IPS-NIHi11 (cell line): ENCODE data around the gene RTN4RL1.

Experiments
- DNase-seq: peaks from one replicate; pipeline ENCODE4 v3.0.0; 2012; ENCODE audit warnings: mixed read lengths, low spot score

RTN4RL1 gene, protein sequence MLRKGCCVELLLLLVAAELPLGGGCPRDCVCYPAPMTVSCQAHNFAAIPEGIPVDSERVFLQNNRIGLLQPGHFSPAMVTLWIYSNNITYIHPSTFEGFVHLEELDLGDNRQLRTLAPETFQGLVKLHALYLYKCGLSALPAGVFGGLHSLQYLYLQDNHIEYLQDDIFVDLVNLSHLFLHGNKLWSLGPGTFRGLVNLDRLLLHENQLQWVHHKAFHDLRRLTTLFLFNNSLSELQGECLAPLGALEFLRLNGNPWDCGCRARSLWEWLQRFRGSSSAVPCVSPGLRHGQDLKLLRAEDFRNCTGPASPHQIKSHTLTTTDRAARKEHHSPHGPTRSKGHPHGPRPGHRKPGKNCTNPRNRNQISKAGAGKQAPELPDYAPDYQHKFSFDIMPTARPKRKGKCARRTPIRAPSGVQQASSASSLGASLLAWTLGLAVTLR

DNA sequence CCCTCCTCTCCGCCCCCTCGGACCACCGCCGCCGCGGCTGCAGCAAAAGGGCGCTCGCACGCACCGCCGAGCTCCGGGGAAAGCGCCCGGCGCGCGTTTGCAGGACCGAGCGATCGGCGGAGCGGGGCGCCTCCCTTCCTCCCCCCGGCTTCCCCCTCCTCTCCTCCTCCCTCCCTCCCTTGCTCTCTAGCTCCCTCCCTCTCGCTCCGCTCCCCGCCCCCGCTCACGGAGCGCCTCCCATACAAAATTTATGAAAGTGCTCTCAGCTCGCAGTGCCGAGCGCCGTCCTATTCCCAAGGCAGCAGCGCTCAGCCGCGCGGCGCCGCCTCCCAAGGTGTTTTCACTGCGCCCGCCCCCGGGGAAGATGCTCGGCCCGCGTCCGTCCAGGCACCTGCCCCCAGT is at the start of gene RTN4RL1:
Gene RTN4RL1, minus strand, starts transcription at position 115 of the 402 bp plus-strand sequence. CDS start 469 bp downstream, outside the sequence.
- DNase-seq = peak; percentile 71

DNA sequence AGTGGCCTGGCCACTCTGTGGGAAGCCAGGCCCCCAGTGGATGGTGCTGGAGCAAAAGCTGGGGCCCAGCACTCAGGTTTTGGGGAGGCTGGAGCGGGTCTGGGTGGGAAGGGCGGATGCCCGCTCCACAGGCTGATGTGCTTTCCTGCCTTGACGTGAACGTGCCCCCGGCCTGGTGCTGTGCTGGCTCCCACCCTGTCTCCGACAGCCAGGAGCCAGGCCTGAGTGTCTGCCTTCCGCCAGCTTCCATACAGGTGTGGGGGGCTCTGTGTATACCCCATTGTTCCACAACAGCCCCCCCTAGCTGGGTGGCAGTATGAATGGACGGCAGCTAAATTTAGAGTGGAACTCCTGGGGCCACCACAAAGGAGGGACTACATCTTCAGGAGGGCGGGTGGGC is 49.8 kb upstream of the RTN4RL1 start:
- DNase-seq = no peak

DNA sequence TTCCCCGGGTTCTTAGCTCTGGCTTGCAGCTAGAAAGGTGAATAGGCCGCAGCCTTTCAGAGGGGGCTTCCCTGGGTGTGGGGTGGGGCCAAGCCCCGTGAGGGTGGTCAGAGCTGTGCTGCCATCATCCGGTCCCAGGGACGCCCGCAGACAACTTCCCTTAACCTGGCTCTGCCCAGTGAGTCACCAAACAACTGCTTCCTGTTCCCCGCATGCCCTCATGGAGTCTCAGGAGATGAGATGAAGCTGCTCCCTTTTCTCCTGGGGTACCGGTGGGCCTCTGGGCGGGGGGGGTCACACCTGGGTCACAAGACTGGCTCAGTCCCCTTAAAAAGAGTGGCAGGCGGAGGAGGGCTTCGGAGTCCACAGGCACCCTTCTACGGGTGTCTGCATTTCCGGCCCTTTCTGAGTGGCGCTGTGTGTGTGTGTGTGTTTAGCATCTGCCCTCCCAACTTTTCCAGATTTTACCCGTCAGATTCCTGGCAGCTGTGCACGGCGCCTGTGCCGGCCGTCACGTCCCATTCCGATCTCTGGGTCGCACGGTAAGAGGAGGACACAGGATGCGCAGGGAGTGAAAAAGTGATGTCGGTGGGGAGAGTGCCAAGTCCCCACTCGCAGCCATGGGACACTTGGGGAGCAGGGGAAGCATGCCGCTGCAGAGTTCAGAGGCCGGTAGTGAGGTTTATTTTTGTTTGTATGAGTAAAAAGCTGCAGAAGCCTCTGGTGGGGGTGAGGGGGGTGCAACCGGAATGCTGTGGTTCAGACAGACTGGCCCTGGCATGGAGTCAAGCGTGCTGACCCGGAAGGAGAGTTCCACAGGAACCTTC is 46.5 kb upstream of the RTN4RL1 start:
- DNase-seq = no peak

DNA sequence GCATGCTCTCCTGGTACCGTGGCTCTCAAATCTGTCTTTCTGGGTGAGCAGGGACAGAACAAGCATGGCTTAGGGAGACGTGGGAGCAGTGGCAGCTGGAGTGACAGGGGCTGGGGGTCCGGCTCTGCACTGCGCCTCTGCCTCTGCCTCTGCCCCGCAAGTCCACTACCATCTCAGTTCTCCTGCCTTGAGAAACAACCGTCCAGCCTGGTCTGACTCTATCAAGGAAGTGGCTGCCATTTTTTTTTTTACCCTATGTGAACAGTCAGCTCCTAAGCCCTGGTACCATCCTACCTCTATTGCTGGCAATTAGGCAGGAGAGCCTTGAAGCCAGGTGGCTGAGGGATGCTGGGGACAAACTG is 45.9 kb upstream of the RTN4RL1 start:
- DNase-seq = no peak

DNA sequence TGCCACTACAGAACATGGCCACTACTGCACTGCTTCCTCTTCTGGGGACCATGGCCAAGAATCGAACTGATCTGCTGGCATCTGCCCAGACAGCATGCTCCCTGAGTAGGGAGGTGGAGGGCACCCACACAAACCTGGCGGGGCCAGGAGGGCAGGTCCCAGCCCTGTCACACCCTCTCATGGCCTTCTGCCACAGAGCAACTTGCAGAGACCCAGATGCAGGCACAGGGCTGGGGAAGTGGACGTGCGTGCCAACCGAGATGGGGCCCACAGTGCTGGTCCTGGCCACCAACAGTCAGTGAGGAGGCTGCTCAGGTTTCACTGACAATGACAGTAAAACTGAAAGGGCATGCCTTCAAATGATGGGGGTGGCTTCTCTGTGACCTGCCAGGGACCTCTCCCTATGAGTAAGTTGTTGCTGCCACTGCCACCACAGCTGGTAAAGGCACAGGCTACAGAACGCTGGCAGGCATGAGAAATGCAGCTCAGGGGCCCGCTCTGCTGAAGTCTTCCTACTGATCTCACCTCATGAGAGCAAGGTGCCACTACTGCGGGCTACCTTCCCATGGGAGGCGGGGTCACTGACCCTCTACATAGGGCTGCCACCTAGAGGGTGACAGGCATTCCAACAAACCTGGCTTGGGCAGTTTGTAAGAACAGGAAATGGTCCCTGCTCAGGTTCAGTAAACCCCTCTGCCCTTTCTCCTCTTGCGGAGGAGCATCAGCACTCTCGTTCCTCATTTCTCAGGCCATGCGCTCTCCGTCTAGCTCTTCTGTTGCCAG is 45.3 kb upstream of the RTN4RL1 start:
- DNase-seq = peak; percentile 64

DNA sequence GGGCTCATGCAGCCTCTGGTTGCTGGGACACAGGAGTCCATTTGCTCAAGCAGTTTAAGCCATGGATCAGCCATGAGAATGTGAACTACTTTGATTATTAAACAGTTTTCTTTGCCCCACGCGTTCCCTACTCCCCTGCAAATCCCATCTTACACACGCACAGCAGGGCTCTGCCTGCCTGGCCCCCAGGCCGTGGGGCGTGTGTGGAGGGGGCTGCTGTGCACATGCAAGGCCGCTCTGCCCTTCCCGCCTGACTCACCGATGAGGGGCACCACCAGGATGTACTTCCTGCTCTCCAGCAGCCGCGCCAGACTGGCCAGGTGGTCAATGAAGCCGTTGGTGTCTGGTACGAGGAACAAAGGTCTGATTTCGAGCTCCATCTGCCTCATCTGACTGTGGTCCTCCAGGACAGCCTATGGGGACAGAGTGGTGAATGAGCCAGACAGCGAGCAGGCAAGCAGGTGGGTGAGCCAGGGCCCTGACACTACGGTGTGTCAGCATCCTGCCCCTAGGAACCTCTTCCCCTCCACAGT is 43.5 kb upstream of the RTN4RL1 start:
- no peak for DNase-seq

DNA sequence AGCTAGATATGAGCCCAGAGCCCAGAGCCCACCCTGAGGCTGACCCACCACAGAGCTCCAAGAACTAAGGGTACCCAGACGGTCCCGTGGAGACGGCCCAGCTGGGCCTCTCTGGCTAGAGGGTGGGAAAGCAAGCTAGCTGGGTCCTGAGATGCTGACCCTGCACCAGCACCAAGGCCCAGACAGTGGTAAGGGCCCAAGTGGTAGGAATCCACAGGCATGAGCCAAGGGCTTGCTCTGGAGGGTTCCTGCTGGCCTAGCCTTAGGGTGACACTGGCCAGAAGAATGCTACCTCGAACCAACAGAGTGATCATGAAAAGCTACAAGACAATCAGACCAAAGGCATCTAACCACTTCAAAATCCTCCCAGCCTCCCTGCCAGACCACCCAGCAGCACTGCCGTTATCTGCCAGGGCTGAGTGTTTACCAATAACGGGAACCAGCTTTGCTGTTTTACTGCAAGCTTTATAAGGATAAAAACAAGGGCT is 42.9 kb upstream of the RTN4RL1 start:
- DNase-seq = no peak

DNA sequence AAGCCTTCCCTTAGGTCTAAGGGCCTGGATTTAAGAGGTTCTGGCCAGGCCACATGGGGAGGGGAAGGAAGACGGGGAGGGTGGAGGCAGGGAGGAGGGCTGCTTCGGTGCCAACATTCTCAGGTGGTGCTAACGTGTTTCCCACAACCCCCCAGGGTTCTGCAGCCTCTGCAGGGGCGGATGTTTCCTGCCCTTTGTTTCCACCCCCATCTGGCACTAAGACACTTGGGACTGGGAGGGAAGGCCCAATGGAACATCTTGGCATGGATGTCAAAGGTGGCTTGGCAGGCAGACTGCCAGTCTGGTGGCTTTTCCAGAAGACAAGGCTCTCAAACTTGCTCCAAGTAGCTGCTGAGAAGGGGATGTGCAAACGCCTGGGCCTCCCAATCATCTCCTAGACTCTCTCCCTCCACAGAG is 42.5 kb upstream of the RTN4RL1 start:
- DNase-seq = no peak

DNA sequence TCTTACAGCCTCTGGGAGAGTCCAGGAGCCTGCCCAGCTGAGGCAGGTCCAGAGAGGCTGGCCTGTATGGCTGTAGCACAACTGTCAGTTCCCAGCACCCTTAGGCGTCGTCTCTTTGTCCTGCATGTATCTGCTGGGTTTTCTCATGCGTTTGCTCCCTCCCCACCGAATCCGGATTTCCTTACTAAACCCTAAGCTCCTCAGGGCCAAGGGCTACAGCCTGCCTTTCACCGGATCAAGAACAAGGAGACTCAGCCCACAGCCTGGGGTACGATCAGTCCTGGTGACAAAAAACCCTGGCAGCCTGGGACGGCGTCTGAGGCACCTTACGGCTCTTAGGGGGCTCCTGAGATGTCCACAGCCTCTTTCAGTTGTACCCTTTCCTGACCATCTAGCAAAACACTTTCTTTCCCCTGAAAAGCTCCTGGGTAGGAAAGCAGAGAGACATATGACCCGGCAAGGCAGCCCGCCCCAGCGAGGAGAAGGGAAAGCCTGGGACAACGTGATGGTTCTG is 42.0 kb upstream of the RTN4RL1 start:
- DNase-seq = no peak

DNA sequence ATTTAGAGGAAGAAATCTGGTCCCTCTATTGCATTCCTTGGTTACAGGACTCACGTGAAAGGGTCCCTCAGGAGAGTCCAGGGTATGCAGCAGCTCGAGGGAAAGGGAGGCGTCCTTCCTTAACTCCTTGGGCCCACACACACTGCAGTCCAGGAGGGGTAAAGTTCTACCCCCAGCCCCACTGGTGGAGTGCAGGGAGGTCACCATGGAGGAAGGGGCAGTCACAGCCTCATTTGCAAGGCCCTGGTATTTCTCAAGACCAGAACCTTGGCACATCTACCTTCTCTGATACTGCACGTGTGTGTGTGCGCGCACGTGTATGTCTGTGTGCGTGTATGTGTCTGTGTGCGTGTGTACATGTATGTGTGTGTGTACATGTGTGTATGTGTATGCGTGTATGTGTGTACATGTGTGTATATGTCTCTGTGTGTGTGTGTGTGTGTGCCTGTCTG is 40.8 kb upstream of the RTN4RL1 start:
- no peak for DNase-seq

DNA sequence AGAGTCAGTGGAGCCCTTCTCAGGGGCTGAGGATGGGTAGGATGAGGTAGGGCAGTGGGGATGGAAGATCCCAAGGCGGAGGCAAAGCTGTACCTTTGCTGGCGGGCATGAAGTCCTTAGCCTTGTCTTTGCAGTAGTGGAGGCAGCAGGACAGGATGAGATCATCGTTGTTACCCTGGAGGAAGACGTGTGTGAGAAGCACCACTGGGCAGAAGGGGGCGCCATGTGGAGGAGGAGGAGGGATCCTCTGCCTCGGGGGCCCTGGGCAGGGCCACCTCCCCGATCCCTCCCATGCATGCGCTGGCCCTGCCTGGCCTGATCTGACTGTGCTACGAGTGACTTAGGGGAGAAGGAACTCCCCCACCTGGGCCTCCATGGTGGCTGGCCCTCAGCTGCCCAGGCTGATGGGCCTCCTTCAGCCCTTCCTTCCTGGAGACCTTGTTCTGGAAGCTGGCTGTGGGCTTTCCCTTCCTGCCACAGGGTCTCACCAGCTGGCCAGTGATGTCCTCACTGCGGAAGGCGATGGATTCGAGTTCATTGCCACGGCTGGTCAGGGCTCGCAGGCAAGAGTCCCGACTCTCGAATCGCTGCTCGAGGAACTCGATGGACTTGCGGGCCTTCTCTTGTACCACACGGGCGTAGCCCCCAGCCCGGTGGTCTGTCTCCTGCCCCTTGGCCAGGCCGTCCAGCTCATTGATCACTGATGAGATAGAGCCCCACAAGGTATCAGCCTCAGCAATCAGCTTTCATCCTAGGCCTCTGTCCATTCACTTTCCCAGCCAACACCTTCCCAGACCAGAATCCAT is 40.0 kb upstream of the RTN4RL1 start:
- peak; percentile 81 for DNase-seq

DNA sequence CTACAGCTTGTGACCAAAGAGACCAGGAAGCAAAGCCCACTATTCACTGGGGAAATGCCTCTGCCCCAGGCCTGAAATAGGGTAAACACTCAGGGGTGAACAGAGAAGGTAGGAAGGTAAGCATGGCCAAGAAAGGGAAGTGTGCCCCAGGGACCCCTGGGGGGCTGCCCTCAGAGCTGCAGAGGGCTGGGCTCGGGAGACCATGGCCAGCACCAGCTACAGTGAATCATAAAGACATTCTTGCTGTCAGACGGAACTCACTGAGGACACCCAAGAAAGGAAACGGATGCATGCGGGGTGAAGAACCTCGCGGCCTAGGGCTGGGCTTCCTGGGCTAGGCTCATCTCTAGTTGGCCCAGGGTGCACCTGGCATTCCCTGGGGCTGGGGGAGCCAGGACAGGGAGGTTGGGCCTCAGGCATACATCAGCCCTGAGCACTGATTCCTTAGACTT is 39.4 kb upstream of the RTN4RL1 start:
- DNase-seq = no peak

DNA sequence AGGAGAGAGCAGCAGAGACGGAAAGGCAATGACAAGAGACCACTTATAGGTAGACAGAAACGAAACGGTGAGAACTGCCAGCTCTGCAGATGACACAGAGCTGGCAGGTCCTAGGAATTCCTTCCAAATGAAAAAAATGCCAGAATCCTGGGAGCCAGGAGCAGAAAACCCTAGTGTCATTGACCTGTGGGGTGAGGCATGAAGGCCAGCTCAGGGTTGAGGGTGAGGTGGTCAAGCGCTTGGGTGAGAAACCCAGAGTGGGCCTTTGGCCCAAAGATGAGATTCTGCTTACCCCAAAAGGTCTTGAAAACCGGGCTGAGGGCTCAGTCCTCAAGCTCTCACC is 39.0 kb upstream of the RTN4RL1 start:
- no peak for DNase-seq

DNA sequence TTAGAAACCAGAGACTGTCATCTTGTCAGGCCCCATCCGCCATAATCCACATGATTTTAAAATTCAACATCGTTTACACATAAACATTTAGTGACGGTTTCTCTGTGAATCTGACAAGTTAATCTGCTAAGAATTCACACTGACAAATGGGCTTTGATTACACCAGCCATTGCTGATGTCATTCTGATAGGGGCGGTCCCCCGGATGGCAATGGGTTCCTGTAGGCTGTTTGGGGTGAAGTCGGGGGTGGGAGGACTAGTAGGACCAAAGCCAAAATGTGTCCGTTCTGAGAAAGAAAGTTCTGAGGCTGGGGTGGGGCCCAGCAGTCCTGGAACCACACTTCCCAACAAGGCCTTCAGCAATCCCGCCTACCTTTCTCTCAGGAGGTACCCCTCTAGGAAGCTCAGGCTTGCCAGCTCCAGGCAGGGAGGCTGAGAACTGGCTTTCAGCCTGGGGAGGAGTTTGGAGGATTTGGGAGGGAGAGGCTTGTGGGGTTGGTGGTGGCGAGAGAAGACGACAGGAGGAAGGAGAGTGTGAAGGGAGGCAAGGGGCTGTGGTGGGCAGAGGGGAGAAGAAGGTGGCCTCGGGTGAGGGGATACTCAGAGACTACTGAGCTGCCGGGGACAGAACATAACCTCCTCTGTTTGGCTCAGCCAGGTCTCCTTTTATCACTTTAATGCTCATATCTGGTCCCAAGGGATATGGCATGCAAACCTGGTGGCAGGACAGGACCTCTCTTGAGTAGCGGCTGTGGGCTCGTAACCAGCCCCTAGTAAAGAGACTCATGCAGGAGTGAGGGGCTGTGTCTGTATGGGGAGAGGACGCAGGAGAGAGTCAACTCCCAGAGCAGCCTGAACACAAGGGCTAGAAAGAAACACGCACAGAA is 38.4 kb upstream of the RTN4RL1 start:
- DNase-seq = no peak

DNA sequence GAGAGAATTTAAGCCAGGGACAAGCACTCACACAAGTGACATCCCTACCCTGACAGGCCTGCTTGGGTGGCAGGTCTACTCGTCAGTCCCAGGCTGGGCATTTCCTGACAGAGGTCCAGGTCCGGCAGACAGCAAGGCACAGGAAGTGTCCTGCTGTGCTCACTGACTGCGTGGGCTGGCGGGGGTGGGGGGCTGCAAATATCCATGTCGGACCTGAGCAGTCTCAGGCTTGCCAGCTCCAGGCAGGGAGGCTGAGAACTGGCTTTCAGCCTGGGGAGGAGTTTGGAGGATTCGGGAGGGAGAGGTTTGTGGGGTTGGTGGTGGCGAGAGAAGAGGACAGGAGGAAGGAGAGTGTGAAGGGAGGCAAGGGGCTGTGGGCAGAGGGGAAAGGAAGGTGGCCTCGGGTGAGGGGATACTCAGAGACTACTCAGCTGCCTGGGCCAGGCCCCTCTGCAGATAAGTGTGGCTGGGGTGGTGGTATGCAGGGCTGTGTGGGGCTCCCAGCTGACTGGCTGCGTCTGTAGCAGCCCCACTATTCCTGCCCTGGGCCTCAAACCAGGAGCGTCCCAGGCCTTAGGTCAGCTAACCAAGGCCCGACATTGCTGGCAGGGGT is 37.5 kb upstream of the RTN4RL1 start:
- peak; percentile 35 for DNase-seq

DNA sequence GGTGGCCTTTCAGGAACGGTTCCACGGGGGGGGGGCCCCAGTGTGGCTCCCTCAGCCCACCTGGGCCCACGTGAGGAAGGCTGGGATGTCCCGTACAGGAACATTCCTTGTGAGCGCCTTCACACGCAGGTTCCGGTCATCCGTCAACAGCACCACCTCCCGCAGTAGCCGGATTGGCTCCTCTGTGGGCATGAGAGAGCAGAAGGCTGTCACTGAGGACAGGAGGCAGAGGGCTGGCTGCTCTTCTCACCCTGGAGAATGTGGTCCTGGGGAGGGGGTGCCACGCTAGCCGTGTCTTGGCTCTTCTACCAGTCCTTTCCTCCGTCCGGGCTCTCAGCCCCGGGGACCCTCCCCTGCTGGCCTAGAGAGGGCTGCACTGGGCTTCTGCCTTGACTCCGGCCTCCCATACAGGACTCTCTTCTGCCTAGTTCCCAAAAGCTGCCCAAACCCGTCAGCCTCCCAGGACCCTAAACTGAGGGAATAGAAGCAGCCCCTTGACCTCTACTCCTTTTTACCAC is 36.4 kb upstream of the RTN4RL1 start:
- no peak for DNase-seq

DNA sequence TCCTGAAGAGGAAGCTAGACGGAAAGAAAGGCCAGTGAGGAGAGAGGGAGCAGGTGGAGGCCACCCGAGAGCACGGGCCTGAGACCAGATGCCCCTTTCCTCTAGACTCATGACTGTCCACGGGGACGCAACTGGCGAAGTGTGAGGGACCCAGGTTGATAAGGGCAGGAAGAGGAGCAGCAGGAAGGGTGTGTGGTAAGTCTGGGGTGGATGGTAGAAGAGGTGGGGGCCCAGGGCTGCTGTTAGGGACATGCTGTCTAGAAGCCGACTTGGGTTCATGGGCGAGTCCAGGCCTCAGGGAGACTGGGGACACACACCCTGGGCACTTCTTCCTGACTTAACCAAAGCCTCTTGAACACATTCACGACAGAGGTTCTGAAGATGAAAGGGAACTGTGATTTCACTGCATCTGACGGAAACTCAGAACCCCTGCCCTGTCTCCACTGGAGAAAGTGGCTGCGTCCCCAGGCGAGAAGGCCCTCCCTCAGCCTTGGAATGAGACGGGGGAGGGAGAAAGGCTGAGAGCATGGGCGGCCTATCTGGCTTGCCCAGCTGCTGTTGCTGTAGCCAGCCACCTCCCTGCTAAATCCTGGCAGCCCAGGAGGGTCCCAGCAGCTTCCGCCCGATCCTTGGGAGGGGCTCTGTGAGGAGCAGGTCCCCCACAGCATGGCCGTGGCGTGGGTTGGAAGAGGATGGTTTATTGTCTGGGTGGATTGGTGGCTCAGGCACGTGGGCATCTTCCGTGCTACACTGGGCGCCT is 35.7 kb upstream of the RTN4RL1 start:
- no peak for DNase-seq

DNA sequence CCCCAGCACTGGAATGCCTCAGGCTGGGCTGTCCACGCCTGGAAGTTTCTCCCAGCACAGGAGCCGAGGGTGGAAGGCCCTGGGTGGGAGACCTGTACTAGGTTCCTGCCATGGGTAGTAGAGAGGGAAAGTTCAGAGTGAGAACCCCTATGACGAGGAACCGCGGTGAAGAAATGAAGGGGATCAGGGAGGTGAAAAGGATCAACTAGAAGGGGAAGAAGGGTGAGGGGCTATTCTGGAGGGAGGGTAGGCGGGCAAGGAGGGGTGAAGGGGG is 35.2 kb upstream of the RTN4RL1 start:
- no peak for DNase-seq
